GM21737 (cell line): ENCODE measurements around the gene AK3.

Experiments used
- ATAC-seq: cut with Tn5 transposase; IDR thresholded peaks from one replicate; pipeline ENCODE4 v1.9.1; 2021; ENCODE audit warnings: mild to moderate bottlenecking, moderate library complexity; ENCODE audit not compliant: unreplicated experiment

Gene AK3

GRCh38 chr9:4709380-4709779 is 31.6 kb downstream of the AK3 start:
- ATAC-seq = no peak

- ATAC-seq = no peak
These were observed 33.9 kb downstream of the AK3 start for GRCh38 chr9:4706971-4707622.

- ATAC-seq = no peak
These were observed 35.0 kb downstream of the AK3 start for GRCh38 chr9:4706021-4706420.

GRCh38 chr9:4704129-4704528 is 36.9 kb downstream of the AK3 start:
- ATAC-seq = no peak

- no peak for ATAC-seq
These were observed 39.5 kb downstream of the AK3 start for GRCh38 chr9:4701526-4701925.

GRCh38 chr9:4700932-4701331 is 40.1 kb downstream of the AK3 start:
- no peak for ATAC-seq

- no peak for ATAC-seq
These were observed 40.9 kb downstream of the AK3 start for GRCh38 chr9:4700091-4700490.

- no peak for ATAC-seq
These were observed 49.2 kb downstream of the AK3 start for GRCh38 chr9:4691795-4692194.

GRCh38 chr9:4690144-4690543 is 50.9 kb downstream of the AK3 start:
- peak; percentile 63 for ATAC-seq

GRCh38 chr9:4689687-4690104 is 51.3 kb downstream of the AK3 start:
- ATAC-seq = peak; percentile 65

- no peak for ATAC-seq
These were observed 52.0 kb downstream of the AK3 start for GRCh38 chr9:4689021-4689420.

GRCh38 chr9:4686584-4686983 is 54.4 kb downstream of the AK3 start:
- no peak for ATAC-seq

GRCh38 chr9:4686112-4686511 is 54.9 kb downstream of the AK3 start:
- ATAC-seq = no peak

GRCh38 chr9:4684820-4685219 is 56.2 kb downstream of the AK3 start:
- ATAC-seq = no peak

GRCh38 chr9:4680750-4681149 is 60.3 kb downstream of the AK3 start:
- no peak for ATAC-seq

GRCh38 chr9:4680173-4680525 is 60.9 kb downstream of the AK3 start:
- peak; percentile 2 for ATAC-seq

GRCh38 chr9:4679268-4680172 is 61.5 kb downstream of the AK3 start, which contains the start of gene CDC37L1:
Gene CDC37L1 (plus strand): TSS chr9:4679569. CDS start chr9:4679768, 199 bp downstream.
- peak; percentile 96 for ATAC-seq

GRCh38 chr9:4678679-4679267 is 62.2 kb downstream of the AK3 start:
- ATAC-seq = peak; percentile 10

GRCh38 chr9:4677392-4677791 is 63.6 kb downstream of the AK3 start:
- no peak for ATAC-seq

GRCh38 chr9:4674783-4675182 is 66.2 kb downstream of the AK3 start:
- ATAC-seq = no peak

- ATAC-seq = no peak
These were observed 69.3 kb downstream of the AK3 start for GRCh38 chr9:4671737-4672136.

- no peak for ATAC-seq
These were observed 70.4 kb downstream of the AK3 start for GRCh38 chr9:4670591-4670990.
